Measurements from ENCODE around the gene DOHH. TPM values are rescaled to one million over a fixed set of nuclear protein-coding genes. Genes with fewer than 3 reads are reported as not detected.

Gene DOHH
- total RNA-seq, 3 donors from 2014 or later = 11.6 to 13.4 (median 12.2) TPM

GRCh38 chr19:3537438-3538240, 37.2 kb upstream of the DOHH start:
- Histone ChIP-seq H3K27me3 (no peaks in the 10 kb centered on the region), H3K36me3 (peaks cover 13% of the 10 kb centered on the region), H3K4me1 (peaks cover 5 to 13% of the 10 kb centered on the region in 2 donors), H3K9me3 (no peaks in the 10 kb centered on the region), H3K27ac (peak overlapping the region; percentile 69 to 73), H3K4me3 (no peak overlapping the region)
- no peak for DNase-seq (ENCODE audit: low spot score in 2 of 2)
- intact Hi-C loops (cut with DNase I; ENCODE audit: low total_unique reads) = no loop called here
- TF ChIP-seq POLR2A (IDR thresholded peaks at IDR 0.05) = no peak

GRCh38 chr19:3537101-3537437, 36.6 kb upstream of the DOHH start:
- intact Hi-C loops (cut with DNase I; ENCODE audit: low total_unique reads) = no loop called here
- Histone ChIP-seq H3K36me3 (peaks cover 19% of the 10 kb centered on the region), H3K27ac (peak overlapping the region; percentile 69 to 73)

GRCh38 chr19:3536429-3537100, 36.1 kb upstream of the DOHH start:
- intact Hi-C loops (cut with DNase I; ENCODE audit: low total_unique reads) = no loop called here
- DNase-seq (ENCODE audit: low spot score in 2 of 2) = peak in 1 of 2 donors; percentile 75
- TF ChIP-seq CTCF (IDR thresholded peaks at IDR 0.05) (no peak), POLR2A (IDR thresholded peaks at IDR 0.05) (no peak), POLR2AphosphoS5 (IDR thresholded peaks at IDR 0.05) (no peak)
- H3K36me3 ChIP-seq = peaks cover 21% of the 10 kb centered on the region
- H3K27ac ChIP-seq = peak overlapping the region; percentile 69 to 73
- H3K9me3 ChIP-seq = no peaks in the 10 kb centered on the region
- no peaks in the 10 kb centered on the region for H3K27me3 ChIP-seq
- peak overlapping the region in 1 of 3 donors; percentile 15 for H3K4me3 ChIP-seq
- peaks cover 5 to 13% of the 10 kb centered on the region in 2 donors for H3K4me1 ChIP-seq

More at GRCh38 chr19:3537101-3537437, 36.6 kb upstream of the DOHH start:
- H3K4me3 ChIP-seq = peak overlapping the region in 1 of 3 donors; percentile 15
- TF ChIP-seq CTCF (IDR thresholded peaks at IDR 0.05) = no peak
- TF ChIP-seq POLR2AphosphoS5 (IDR thresholded peaks at IDR 0.05) = no peak
- TF ChIP-seq POLR2A (IDR thresholded peaks at IDR 0.05) = no peak
- DNase-seq (ENCODE audit: low spot score in 2 of 2) = no peak
- peaks cover 5 to 13% of the 10 kb centered on the region in 2 donors for H3K4me1 ChIP-seq
- no peaks in the 10 kb centered on the region for H3K27me3 ChIP-seq
- no peaks in the 10 kb centered on the region for H3K9me3 ChIP-seq

- Histone ChIP-seq H3K4me1 (peaks cover 5 to 13% of the 10 kb centered on the region in 2 donors), H3K36me3 (peaks cover 21% of the 10 kb centered on the region), H3K4me3 (peak overlapping the region in 1 of 3 donors; percentile 15), H3K27ac (peak overlapping the region; percentile 69 to 73), H3K9me3 (no peaks in the 10 kb centered on the region), H3K27me3 (no peaks in the 10 kb centered on the region)
- DNase-seq (ENCODE audit: low spot score in 2 of 2) = no peak
- intact Hi-C loops (cut with DNase I; ENCODE audit: low total_unique reads) = no loop called here
- no peak for TF ChIP-seq CTCF (IDR thresholded peaks at IDR 0.05)
- no peak for TF ChIP-seq POLR2A (IDR thresholded peaks at IDR 0.05)
- TF ChIP-seq POLR2AphosphoS5 (IDR thresholded peaks at IDR 0.05) = no peak
These were observed 35.5 kb upstream of the DOHH start for GRCh38 chr19:3535981-3536380.

GRCh38 chr19:3535563-3535965, 35.1 kb upstream of the DOHH start:
- no peak for TF ChIP-seq POLR2AphosphoS5 (IDR thresholded peaks at IDR 0.05)

GRCh38 chr19:3535235-3535535, 34.7 kb upstream of the DOHH start:
- Histone ChIP-seq H3K4me1 (peaks cover 5 to 13% of the 10 kb centered on the region in 2 donors), H3K36me3 (peaks cover 21% of the 10 kb centered on the region), H3K27me3 (no peaks in the 10 kb centered on the region), H3K9me3 (no peaks in the 10 kb centered on the region), H3K4me3 (no peak overlapping the region), H3K27ac (no peak overlapping the region)
- intact Hi-C loops (cut with DNase I; ENCODE audit: low total_unique reads) = no loop called here
- no peak for DNase-seq (ENCODE audit: low spot score in 2 of 2)
- TF ChIP-seq CTCF (IDR thresholded peaks at IDR 0.05) = no peak
- no peak for TF ChIP-seq POLR2A (IDR thresholded peaks at IDR 0.05)
- no peak for TF ChIP-seq POLR2AphosphoS5 (IDR thresholded peaks at IDR 0.05)

More at GRCh38 chr19:3535563-3535965, 35.1 kb upstream of the DOHH start:
- H3K27me3 ChIP-seq = no peaks in the 10 kb centered on the region
- intact Hi-C loops (cut with DNase I; ENCODE audit: low total_unique reads) = no loop called here
- H3K4me3 ChIP-seq = no peak overlapping the region
- peaks cover 5 to 13% of the 10 kb centered on the region in 2 donors for H3K4me1 ChIP-seq
- no peak for DNase-seq (ENCODE audit: low spot score in 2 of 2)
- H3K36me3 ChIP-seq = peaks cover 21% of the 10 kb centered on the region
- H3K9me3 ChIP-seq = no peaks in the 10 kb centered on the region
- H3K27ac ChIP-seq = peak overlapping the region; percentile 69 to 73
